Natural killer cell (primary cell): ENCODE results near the gene SYNC. TPM values are rescaled to one million over a fixed set of nuclear protein-coding genes. Genes with fewer than 3 reads are reported as not detected.
A peak's percentile ranks its signal among the peaks of the same experiment; 100 is the strongest.

ENCODE experiments used
- ATAC-seq, 3 donors: fragments of 150-1000 bp in 2 of 3; fragments of 200-7000 bp in 1 of 3; cut with Tn5 transposase; 1 replicate in 1 of 3; 2 replicates in 2 of 3; pipeline ENCODE4 v1.10.0; 2021; ENCODE audit warnings: mild to moderate bottlenecking in 2 of 3, moderate library complexity in 2 of 3
- DNase-seq, 2 donors: peaks; one replicate each; pipeline versions ENCODE4 v3.0.0 to v3.0.0-alpha.2; 2013 to 2021; ENCODE audit warnings: mixed read lengths in 1 of 2
- H3K27ac ChIP-seq: one replicate; pipeline ENCODE4 v1.5.1; 2013; ENCODE audit warnings: mild to moderate bottlenecking, low read length
- H3K27me3 ChIP-seq: one replicate; pipeline ENCODE4 v1.6.1; 2013; ENCODE audit warnings: low read length; ENCODE audit not compliant: control insufficient read depth, insufficient read depth
- H3K36me3 ChIP-seq: one replicate; pipeline ENCODE4 v1.6.1; 2013; ENCODE audit warnings: low read length; ENCODE audit not compliant: control insufficient read depth, insufficient read depth
- H3K4me1 ChIP-seq: one replicate; pipeline ENCODE4 v1.6.1; 2013; ENCODE audit warnings: low read length; ENCODE audit not compliant: control insufficient read depth, insufficient read depth
- H3K4me3 ChIP-seq: one replicate; pipeline ENCODE4 v1.5.1; 2013; ENCODE audit warnings: low read length
- H3K9me3 ChIP-seq: one replicate; pipeline ENCODE4 v1.6.1; 2013; ENCODE audit warnings: low read length; ENCODE audit not compliant: control insufficient read depth, insufficient read depth
- H3K27ac Mint-ChIP-seq, 2 donors: one replicate each; pipeline ENCODE4 v1.8.0; 2022; ENCODE audit warnings: mild to moderate bottlenecking in 2 of 2, mixed read lengths in 2 of 2, moderate library complexity in 1 of 2
- H3K27me3 Mint-ChIP-seq, 2 donors: one replicate each; pipeline ENCODE4 v1.8.0; 2022; ENCODE audit warnings: low read depth in 2 of 2, mixed read lengths in 2 of 2
- H3K36me3 Mint-ChIP-seq: one replicate; pipeline ENCODE4 v1.8.0; 2022; ENCODE audit warnings: mixed read lengths
- H3K4me1 Mint-ChIP-seq, 2 donors: one replicate each; pipeline ENCODE4 v1.8.0; 2022; ENCODE audit warnings: mixed read lengths in 2 of 2
- H3K4me3 Mint-ChIP-seq: one replicate; pipeline ENCODE4 v1.8.0; 2022; ENCODE audit warnings: mild to moderate bottlenecking, moderate library complexity, mixed read lengths
- H3K9me3 Mint-ChIP-seq, 2 donors: one replicate each; pipeline ENCODE4 v1.8.0; 2022; ENCODE audit warnings: mixed read lengths in 2 of 2
- CTCF ChIP-seq: fragments of 200-600 bp; IDR thresholded peaks from one replicate; pipeline ENCODE4 v1.8.0; 2022; ENCODE audit warnings: antibody characterized with exemption
- WGBS: methylation state at CpG from one replicate; pipeline ENCODE4 v1.1.7; 2013; ENCODE audit warnings: missing lambda C conversion rate; ENCODE audit not compliant: insufficient coverage; 5-methylcytosine and 5-hydroxymethylcytosine counted together
- intact Hi-C: fragments of 100-400 bp; cut with micrococcal nuclease; formaldehyde crosslinking; loops from one replicate; pipeline ENCODE4 v1.14.2; 2022
- total RNA-seq, 4 donors: library from RNA; stranded (reverse); fragments of 120-200 nt in 1 of 4; gene quantifications; one replicate each; pipeline versions ENCODE4 v1.2.3 to v1.2.4, GENCODE V29; 2013 to 2022

Gene SYNC
- total RNA-seq, 3 donors from 2014 or later (not counting 1 experiment from before 2014, with no cell fraction given) = not detected

GRCh38 chr1:32717503-32717902, 14.9 kb upstream of the SYNC start:
- no peaks in the 10 kb centered on the region for H3K9me3 ChIP-seq
- no peak overlapping the region for H3K27ac Mint-ChIP-seq
- TF ChIP-seq CTCF = no peak
- intact Hi-C loops = loop anchor here (10.0 kb wide), 1 partner anchor 367 kb away; the partner anchor contains the start of gene AZIN2
- WGBS = 81% methylated on average over 4 of the region's 4 CpGs
- no peak for DNase-seq
- no peak overlapping the region for H3K4me3 ChIP-seq
- H3K36me3 ChIP-seq = no peaks in the 10 kb centered on the region
- H3K9me3 Mint-ChIP-seq = no peaks in the 10 kb centered on the region
- peaks cover 0 to 14% of the 10 kb centered on the region in 2 donors for H3K27me3 Mint-ChIP-seq
- H3K4me3 Mint-ChIP-seq = no peak overlapping the region
- no peaks in the 10 kb centered on the region for H3K36me3 Mint-ChIP-seq
- H3K27me3 ChIP-seq = no peaks in the 10 kb centered on the region
- peaks cover 0 to 11% of the 10 kb centered on the region in 2 donors for H3K4me1 Mint-ChIP-seq
- ATAC-seq = no peak
- H3K4me1 ChIP-seq = peaks cover 4% of the 10 kb centered on the region
- H3K27ac ChIP-seq = no peak overlapping the region

GRCh38 chr1:32716312-32717148, 14.0 kb upstream of the SYNC start:
- no peaks in the 10 kb centered on the region for H3K36me3 ChIP-seq
- Mint-ChIP-seq H3K9me3 (no peaks in the 10 kb centered on the region), H3K36me3 (no peaks in the 10 kb centered on the region), H3K4me3 (no peak overlapping the region), H3K4me1 (peaks cover 4 to 16% of the 10 kb centered on the region in 2 donors), H3K27ac (no peak overlapping the region), H3K27me3 (peaks cover 0 to 11% of the 10 kb centered on the region in 2 donors)
- no peak overlapping the region for H3K27ac ChIP-seq
- no peaks in the 10 kb centered on the region for H3K9me3 ChIP-seq
- intact Hi-C loops = loop anchor here (10.0 kb wide), 1 partner anchor 368 kb away; the partner anchor contains the start of gene AZIN2
- WGBS = 25% methylated on average over 9 of the region's 9 CpGs
- ATAC-seq (peak in 1 of 3 donors; percentile 27), DNase-seq (peak in 1 of 2 donors; percentile 61)
- H3K4me1 ChIP-seq = peaks cover 11% of the 10 kb centered on the region
- no peak for TF ChIP-seq CTCF
- H3K4me3 ChIP-seq = no peak overlapping the region
- no peaks in the 10 kb centered on the region for H3K27me3 ChIP-seq

GRCh38 chr1:32715901-32716311, 13.3 kb upstream of the SYNC start:
- TF ChIP-seq CTCF = no peak
- H3K4me1 ChIP-seq = peaks cover 11% of the 10 kb centered on the region
- no peak for DNase-seq
- no peak overlapping the region for H3K4me3 ChIP-seq
- peaks cover 4 to 16% of the 10 kb centered on the region in 2 donors for H3K4me1 Mint-ChIP-seq
- no peak overlapping the region for H3K27ac ChIP-seq
- no peak overlapping the region for H3K4me3 Mint-ChIP-seq
- no peaks in the 10 kb centered on the region for H3K9me3 Mint-ChIP-seq
- H3K9me3 ChIP-seq = no peaks in the 10 kb centered on the region
- H3K36me3 Mint-ChIP-seq = no peaks in the 10 kb centered on the region
- no peak for ATAC-seq
- no peak overlapping the region for H3K27ac Mint-ChIP-seq
- H3K36me3 ChIP-seq = no peaks in the 10 kb centered on the region
- intact Hi-C loops = loop anchor here (10.0 kb wide), 1 partner anchor 369 kb away; the partner anchor contains the start of gene AZIN2
- H3K27me3 Mint-ChIP-seq = peaks cover 0 to 11% of the 10 kb centered on the region in 2 donors
- WGBS = 90% methylated on average over 4 of the region's 4 CpGs
- no peaks in the 10 kb centered on the region for H3K27me3 ChIP-seq
